Common myeloid progenitor, CD34-positive (primary cell): ENCODE results near the gene SHE.

Source experiments
- CTCF ChIA-PET: fragments of 350-600 bp; sonication (Branson Sonifier 250); formaldehyde crosslinking; loops from one replicate; lab custom pipeline; 2021; ENCODE audit warnings: antibody characterized with exemption; lab: Charles Lee
- POLR2A ChIA-PET: fragments of 350-600 bp; sonication (Branson Sonifier 250); formaldehyde crosslinking; loops from one replicate; lab custom pipeline; 2021; ENCODE audit warnings: antibody characterized with exemption; lab: Charles Lee
- DNase-seq, 3 donors: peaks; one replicate each; pipeline versions ENCODE4 v3.0.0 to v3.0.0-alpha.2; 2013
- H3K27ac ChIP-seq, 2 experiments: 1 replicate in 1 of 2; 2 replicates in 1 of 2; pipeline ENCODE4 v1.7.0; 2013; ENCODE audit warnings: inconsistent platforms in 2 of 2, low read length in 2 of 2, mild to moderate bottlenecking in 2 of 2, low read depth in 1 of 2, moderate library complexity in 1 of 2; ENCODE audit not compliant: severe bottlenecking in 2 of 2, insufficient read depth in 1 of 2, poor library complexity in 1 of 2
- H3K27me3 ChIP-seq, 5 experiments: replicated peaks in 2 of 5; 1 replicate in 3 of 5; 2 replicates in 2 of 5; pipeline versions ENCODE4 v1.6.1 to v1.7.0; 2013; ENCODE audit warnings: low read length in 4 of 5, mild to moderate bottlenecking in 2 of 5, moderate library complexity in 2 of 5, inconsistent platforms in 1 of 5; ENCODE audit not compliant: insufficient read depth in 5 of 5, control insufficient read depth in 4 of 5
- H3K36me3 ChIP-seq, 4 experiments: 1 replicate in 2 of 4; 2 replicates in 2 of 4; pipeline versions ENCODE4 v1.6.1 to v1.7.0; 2013; ENCODE audit warnings: low read length in 3 of 4, control low read depth in 1 of 4, mild to moderate bottlenecking in 1 of 4; ENCODE audit not compliant: control insufficient read depth in 4 of 4, insufficient read depth in 4 of 4
- H3K4me1 ChIP-seq, 4 experiments: 1 replicate in 3 of 4; 2 replicates in 1 of 4; pipeline versions ENCODE4 v1.6.1 to v1.7.1; 2013; ENCODE audit warnings: low read length in 3 of 4, mild to moderate bottlenecking in 3 of 4, control low read depth in 1 of 4, inconsistent platforms in 1 of 4, moderate library complexity in 1 of 4; ENCODE audit not compliant: control insufficient read depth in 4 of 4, insufficient read depth in 4 of 4; ENCODE audit errors: control extremely low read depth in 1 of 4
- H3K4me3 ChIP-seq, 7 experiments: 1 replicate in 4 of 7; 2 replicates in 3 of 7; pipeline versions ENCODE4 v1.5.1 to v1.7.0; 2013; ENCODE audit warnings: mild to moderate bottlenecking in 7 of 7, low read length in 6 of 7, moderate library complexity in 6 of 7, inconsistent platforms in 2 of 7, low read depth in 2 of 7, control low read depth in 1 of 7; ENCODE audit not compliant: insufficient read depth in 4 of 7, control insufficient read depth in 1 of 7; ENCODE audit errors: extremely low read depth in 1 of 7
- H3K9me3 ChIP-seq, 5 experiments: 1 replicate in 4 of 5; 2 replicates in 1 of 5; pipeline versions ENCODE4 v1.6.1 to v1.7.1; 2013; ENCODE audit warnings: low read length in 4 of 5, mild to moderate bottlenecking in 2 of 5, inconsistent platforms in 1 of 5, low read depth in 1 of 5, moderate library complexity in 1 of 5; ENCODE audit not compliant: control insufficient read depth in 4 of 5, insufficient read depth in 2 of 5; ENCODE audit errors: control extremely low read depth in 1 of 5
- WGBS: methylation state at CpG from one replicate; pipeline ENCODE4 v1.1.5; 2013; ENCODE audit not compliant: insufficient coverage; 5-methylcytosine and 5-hydroxymethylcytosine counted together

The SHE gene

DNA sequence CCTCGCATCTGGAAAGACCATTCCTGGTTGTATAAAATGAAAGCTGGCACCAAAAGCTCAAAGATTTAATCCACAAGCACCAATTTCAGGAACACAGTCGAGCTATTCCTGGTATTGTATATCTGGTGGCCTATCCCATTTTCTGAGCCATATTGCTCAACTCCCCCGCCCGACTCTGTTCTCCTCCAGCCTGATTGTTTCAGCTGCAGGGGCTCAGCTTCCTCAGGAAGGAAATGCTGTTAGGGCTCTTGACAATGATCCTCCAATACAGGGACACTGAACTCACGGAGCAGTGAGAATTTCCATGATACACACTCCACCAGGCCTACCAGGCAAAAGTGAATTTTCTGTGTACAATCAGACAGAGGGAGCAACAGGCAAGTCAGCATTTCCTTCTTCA, 17.1 kb downstream of the SHE start:
- H3K4me3 ChIP-seq: peak overlapping the region in 2 of 7 experiments; percentile 3 to 22
- 8% methylated on average over 4 of the region's 5 CpGs for WGBS
- H3K27me3 ChIP-seq: no peaks in the 10 kb centered on the region
- H3K4me1 ChIP-seq: peaks cover 5 to 46% (median 23%) of the 10 kb centered on the region in 4 experiments
- H3K9me3 ChIP-seq: no peaks in the 10 kb centered on the region
- H3K27ac ChIP-seq: peak overlapping the region in 1 of 2 experiments; percentile 15
- POLR2A ChIA-PET: interaction anchor here (0.6 kb wide), 1 partner anchor 556 kb away, joined by 5 read pairs; no protein-coding TSS in a partner anchor
- DNase-seq: peak in 1 of 3 donors; percentile 63
- H3K36me3 ChIP-seq: no peaks in the 10 kb centered on the region
- CTCF ChIA-PET: interaction anchor here (0.7 to 20.1 kb wide), 2 partner anchors 66 to 216 kb away, joined by 3 to 341 read pairs; partner anchors contain the start of gene UBE2Q1

DNA sequence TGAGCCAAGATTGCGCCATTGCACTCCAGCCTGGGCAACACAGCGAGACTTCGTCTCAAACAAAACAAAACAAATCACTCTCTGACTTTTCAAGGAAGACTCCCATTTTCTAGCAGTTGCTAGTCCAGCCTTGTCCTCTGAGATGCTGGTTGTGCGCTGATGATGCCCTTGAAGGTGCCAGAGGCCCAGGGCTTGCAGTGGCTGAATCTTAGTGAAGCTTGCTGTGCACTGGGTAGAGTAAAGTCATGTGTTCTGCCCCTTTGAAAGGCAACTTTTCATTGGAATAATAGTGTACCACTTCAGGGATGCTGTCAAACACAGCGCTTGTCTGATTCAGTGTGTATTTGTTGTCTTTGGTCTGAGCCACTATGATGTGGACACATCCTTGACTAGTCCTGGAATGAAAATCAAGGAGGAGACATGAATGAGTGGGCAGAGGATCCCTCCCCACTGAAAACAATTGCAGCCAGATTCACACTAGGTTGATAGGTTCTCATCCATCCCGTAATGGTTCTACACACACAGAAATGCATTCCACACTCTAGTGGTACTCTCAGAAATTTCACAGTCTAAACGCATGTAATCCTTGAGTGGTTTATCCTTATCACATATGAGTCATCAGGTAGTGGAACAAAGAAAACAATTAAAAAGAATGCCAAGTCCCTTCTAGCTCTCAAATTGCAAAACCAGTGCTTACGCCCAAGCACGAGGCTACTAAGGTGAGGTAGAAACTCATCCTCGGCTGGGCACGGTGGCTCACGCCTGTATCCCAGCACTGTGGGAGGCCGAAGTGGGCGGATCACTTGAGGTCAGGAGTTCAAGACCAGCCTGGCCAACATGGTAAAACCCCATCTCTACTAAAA, 18.0 kb downstream of the SHE start:
- CTCF ChIA-PET: interaction anchor here (0.7 to 20.1 kb wide), 4 partner anchors 57 to 217 kb away, joined by 3 to 341 read pairs (median 20); partner anchors contain the start of gene UBE2Q1
- Histone ChIP-seq H3K9me3 (no peaks in the 10 kb centered on the region), H3K27ac (no peak overlapping the region), H3K4me1 (peaks cover 5 to 52% (median 29%) of the 10 kb centered on the region in 4 experiments), H3K27me3 (no peaks in the 10 kb centered on the region), H3K4me3 (no peak overlapping the region), H3K36me3 (no peaks in the 10 kb centered on the region)
- no peak for DNase-seq
- POLR2A ChIA-PET: no interaction called here
- WGBS: 98% methylated on average over 10 of the region's 14 CpGs

DNA sequence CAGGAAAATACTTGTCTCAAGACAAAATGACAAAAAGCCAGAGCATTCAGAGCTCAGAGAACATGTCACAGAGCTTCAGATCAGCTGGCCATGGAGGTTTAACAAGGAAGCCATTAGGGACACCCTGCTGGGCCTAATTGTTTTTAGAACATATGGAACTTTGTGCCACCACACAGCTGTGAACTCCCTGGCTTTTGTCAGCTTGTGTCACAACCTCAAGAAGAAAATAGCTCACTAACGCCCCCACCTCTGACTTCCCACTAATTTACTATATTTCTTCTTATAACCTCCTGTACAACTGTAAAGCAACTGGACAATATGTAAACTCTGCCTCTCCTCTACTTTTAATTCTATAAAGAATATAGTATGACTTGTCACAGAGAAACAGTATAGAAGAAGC, 21.2 kb downstream of the SHE start:
- POLR2A ChIA-PET: no interaction called here
- DNase-seq: no peak

DNA sequence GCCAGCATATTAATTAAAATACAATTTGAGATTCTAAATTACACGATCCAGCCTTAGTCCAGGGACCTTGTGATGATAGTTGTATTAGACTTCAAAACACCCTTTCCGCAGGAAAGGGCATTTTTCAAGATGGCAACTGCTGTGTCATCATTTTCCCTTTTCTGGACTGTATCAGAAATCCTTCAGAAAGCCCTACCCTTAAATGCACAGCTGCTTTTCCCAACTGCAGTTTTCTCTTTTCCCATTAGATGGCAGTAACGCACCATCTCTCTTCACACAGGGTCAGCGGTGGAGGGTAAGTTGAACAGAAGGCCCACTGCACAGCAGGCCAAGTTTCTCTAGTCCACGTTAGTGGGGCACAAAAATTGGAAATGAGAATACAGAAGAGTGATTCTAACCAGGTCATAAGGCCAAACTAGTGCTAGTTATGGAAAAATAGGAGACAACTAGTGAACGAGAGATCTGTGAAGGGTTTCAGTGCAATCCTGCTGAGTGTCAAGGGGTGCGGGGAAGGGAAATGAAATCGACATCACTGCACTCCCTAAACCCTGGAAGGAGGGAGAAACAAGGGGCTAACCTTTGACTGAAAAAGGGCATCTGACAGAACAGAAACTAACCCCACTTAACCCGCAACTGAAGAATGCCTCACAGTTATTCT, 22.3 kb downstream of the SHE start:
- POLR2A ChIA-PET: interaction anchor here (1.4 kb wide), 1 partner anchor 66 kb away, joined by 6 read pairs; no protein-coding TSS in a partner anchor
- Histone ChIP-seq H3K4me3 (no peak overlapping the region), H3K9me3 (no peaks in the 10 kb centered on the region), H3K27ac (no peak overlapping the region), H3K36me3 (no peaks in the 10 kb centered on the region), H3K27me3 (no peaks in the 10 kb centered on the region), H3K4me1 (peaks cover 2 to 44% (median 21%) of the 10 kb centered on the region in 4 experiments)
- CTCF ChIA-PET: interaction anchor here (0.6 to 20.1 kb wide), 32 partner anchors 8 to 456 kb away, joined by 3 to 341 read pairs (median 5); partner anchors contain the start of genes PMVK and UBE2Q1
- DNase-seq: peak; percentile 72 to 81 (median 80)
- WGBS: 50% methylated on average over 3 of the region's 9 CpGs

More for the DNA sequence above, 21.2 kb downstream of the SHE start:
- Histone ChIP-seq H3K4me3 (no peak overlapping the region), H3K4me1 (peaks cover 3 to 56% (median 30%) of the 10 kb centered on the region in 4 experiments), H3K27ac (no peak overlapping the region), H3K36me3 (no peaks in the 10 kb centered on the region), H3K9me3 (no peaks in the 10 kb centered on the region), H3K27me3 (no peaks in the 10 kb centered on the region)
- CTCF ChIA-PET: interaction anchor here (0.6 to 20.1 kb wide), 26 partner anchors 10 to 535 kb away, joined by 3 to 341 read pairs (median 4); partner anchors contain the start of genes PMVK and UBE2Q1
- no CpG with 5 or more reads among the region's 1 CpG for WGBS

DNA sequence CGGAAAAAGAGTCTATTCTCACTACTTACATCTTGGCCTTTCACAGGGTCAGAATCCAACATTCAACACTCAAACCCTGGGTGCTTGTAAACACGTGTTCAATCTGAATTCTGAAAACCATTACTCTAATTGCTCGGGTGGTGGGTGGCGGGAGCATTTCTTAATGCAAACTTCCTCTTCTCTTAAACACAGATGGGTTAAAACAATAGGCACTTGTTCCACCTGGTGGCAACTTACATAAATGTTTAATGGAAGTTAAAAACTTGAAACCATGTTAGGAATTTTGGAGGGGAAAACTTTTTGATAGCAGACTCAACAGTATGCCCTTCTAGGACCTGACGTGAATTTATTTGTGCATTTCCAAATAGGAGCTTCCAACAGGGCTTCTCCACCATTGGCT, 23.6 kb downstream of the SHE start:
- WGBS: 14% methylated on average over 1 of the region's 5 CpGs
- Histone ChIP-seq H3K27me3 (no peaks in the 10 kb centered on the region), H3K4me3 (no peak overlapping the region), H3K4me1 (peaks cover 0 to 38% (median 26%) of the 10 kb centered on the region in 4 experiments), H3K27ac (no peak overlapping the region), H3K36me3 (no peaks in the 10 kb centered on the region), H3K9me3 (no peaks in the 10 kb centered on the region)
- CTCF ChIA-PET: interaction anchor here (0.6 to 20.1 kb wide), 17 partner anchors 12 to 146 kb away, joined by 3 to 341 read pairs (median 5); partner anchors contain the start of gene UBE2Q1
- POLR2A ChIA-PET: no interaction called here
- peak; percentile 76 to 85 (median 84) for DNase-seq

DNA sequence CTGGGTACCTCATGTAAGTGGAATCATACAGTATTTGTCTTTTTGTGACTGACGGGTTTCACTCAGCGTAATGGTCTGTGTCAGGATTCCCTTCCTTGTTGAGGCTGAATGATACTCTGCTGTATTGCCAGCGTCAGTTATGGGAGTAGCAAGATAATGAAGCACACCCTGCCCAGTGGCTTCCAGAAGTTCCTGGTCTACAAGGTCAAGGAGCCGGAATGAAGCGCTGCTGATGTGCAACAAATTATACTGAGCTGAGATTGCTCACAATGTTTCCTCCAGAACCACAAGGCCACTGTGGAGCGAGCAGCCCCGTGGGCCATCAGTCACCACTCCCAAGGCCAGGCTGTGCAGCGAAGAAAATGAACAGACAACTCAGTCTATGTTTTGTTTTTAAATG, 24.2 kb downstream of the SHE start:
- no peak for DNase-seq
- no peaks in the 10 kb centered on the region for H3K36me3 ChIP-seq
- no peak overlapping the region for H3K27ac ChIP-seq
- no peak overlapping the region for H3K4me3 ChIP-seq
- 93% methylated on average over 5 of the region's 8 CpGs for WGBS
- H3K4me1 ChIP-seq: peaks cover 0 to 38% (median 26%) of the 10 kb centered on the region in 4 experiments
- H3K27me3 ChIP-seq: no peaks in the 10 kb centered on the region
- no peaks in the 10 kb centered on the region for H3K9me3 ChIP-seq
- ChIA-PET POLR2A (no interaction called here), CTCF (interaction anchor here (1.4 to 20.1 kb wide), 5 partner anchors 11 to 123 kb away, joined by 3 to 341 read pairs (median 34); partner anchors contain the start of gene UBE2Q1)
